HepG2 (cell line): Measurements from ENCODE around the gene QRICH2. TPM values are rescaled to one million over a fixed set of nuclear protein-coding genes. Genes with fewer than 3 reads are reported as not detected.

Experiments used
- CEBPB ChIP-seq: IDR thresholded peaks from 2 replicates; pipeline ENCODE4 v1.6.1; 2011; ENCODE audit warnings: low read depth, low read length, improper control_type of control experiment, borderline replicate concordance
- ERF ChIP-seq: IDR thresholded peaks from 2 replicates; pipeline ENCODE4 v1.6.1; 2018; ENCODE audit warnings: missing biosample characterization, missing genetic modification reagents
- FOSL2 ChIP-seq: sonication (generic); formaldehyde crosslinking; IDR thresholded peaks from 2 replicates; pipeline ENCODE4 v1.4.0; 2020; ENCODE audit warnings: missing genetic modification reagents
- FOXP1 ChIP-seq, 2 experiments: fragments of 450-650 bp in 1 of 2; IDR thresholded peaks; 2 replicates each; pipeline ENCODE4 v1.6.1; 2017 to 2018; ENCODE audit warnings: antibody characterized with exemption in 1 of 2
- HIVEP1 ChIP-seq: sonication (generic); formaldehyde crosslinking; IDR thresholded peaks from 2 replicates; pipeline ENCODE4 v1.4.0; 2020; ENCODE audit warnings: mild to moderate bottlenecking, missing genetic modification reagents
- RBM39 ChIP-seq: fragments of 200-400 bp; formaldehyde crosslinking; IDR thresholded peaks from one replicate; pipeline ENCODE4 v1.6.1; 2018; ENCODE audit warnings: antibody characterized with exemption, mild to moderate bottlenecking, low read depth, low read length; ENCODE audit not compliant: poor library complexity, severe bottlenecking
- REL ChIP-seq: sonication (generic); formaldehyde crosslinking; conservative IDR thresholded peaks from 2 replicates; pipeline ENCODE4 v1.8.0; 2022; ENCODE audit warnings: mild to moderate bottlenecking, missing genetic modification reagents, moderate library complexity
- SRSF1 ChIP-seq: fragments of 200-400 bp; formaldehyde crosslinking; optimal IDR thresholded peaks from 2 replicates; pipeline ENCODE3; 2017; ENCODE audit warnings: mild to moderate bottlenecking, low read depth, low read length, moderate library complexity
- TEAD3 ChIP-seq: optimal IDR thresholded peaks from 2 replicates; pipeline ENCODE3; 2016; ENCODE audit warnings: borderline replicate concordance
- ZNF558 ChIP-seq: sonication (generic); formaldehyde crosslinking; IDR thresholded peaks from 2 replicates; pipeline ENCODE4 v1.9.0; 2022; ENCODE audit warnings: mild to moderate bottlenecking, missing genetic modification reagents, borderline replicate concordance
- ZNF614 ChIP-seq: IDR thresholded peaks from 2 replicates; pipeline ENCODE4 v1.6.1; 2018; ENCODE audit warnings: missing biosample characterization, missing genetic modification reagents, inconsistent platforms, borderline replicate concordance
- ZNF788 ChIP-seq: sonication (generic); formaldehyde crosslinking; IDR thresholded peaks from 2 replicates; pipeline ENCODE4 v1.5.0; 2020; ENCODE audit warnings: mild to moderate bottlenecking, missing genetic modification reagents, borderline replicate concordance
- polyA plus RNA-seq, 8 experiments: library from polyadenylated mRNA; depleted of rRNA in 3 of 8; stranded (reverse) in 7 of 8; unstranded in 1 of 8; fragments of >200 nt; fragmentation: Illumina TruSeq in 4 of 8; extraction: Trizol in 4 of 8; gene quantifications; 2 replicates each; pipeline versions ENCODE4 v1.2.1 to v1.2.3, GENCODE V29; 2011 to 2016; ENCODE audit warnings: low read depth in 4 of 8, missing spikeins in 1 of 8, mixed read lengths in 1 of 8; ENCODE audit not compliant: insufficient read depth in 1 of 8
- total RNA-seq, 5 experiments: library from RNA; depleted of rRNA; stranded (reverse); fragments of >200 nt; fragmentation: Illumina TruSeq; extraction: Trizol; gene quantifications; 2 replicates each; pipeline ENCODE4 v1.2.3, GENCODE V29; 2016; ENCODE audit warnings: low read depth in 1 of 5
- TF ChIP-seq, protein P1 (sequence below): sonication (generic); formaldehyde crosslinking; IDR thresholded peaks from 2 replicates; pipeline ENCODE4 v1.4.0; 2020; ENCODE audit warnings: missing genetic modification reagents
- TF ChIP-seq, protein P2 (sequence below): sonication (generic); formaldehyde crosslinking; IDR thresholded peaks from 2 replicates; pipeline ENCODE4 v1.4.0; 2020; ENCODE audit warnings: missing genetic modification reagents, mild to moderate bottlenecking, borderline replicate concordance
- TF ChIP-seq, protein P3 (sequence below): sonication (generic); formaldehyde crosslinking; IDR thresholded peaks from 2 replicates; pipeline ENCODE4 v1.8.0; 2022; ENCODE audit warnings: missing genetic modification reagents, low read depth, mild to moderate bottlenecking, borderline replicate concordance
- TF ChIP-seq, protein P4 (sequence below): sonication (generic); formaldehyde crosslinking; IDR thresholded peaks from 2 replicates; pipeline ENCODE4 v1.8.1; 2023; ENCODE audit warnings: missing genetic modification reagents, mild to moderate bottlenecking, borderline replicate concordance

Gene QRICH2
- total and polyA plus RNA-seq, 2 of the 13 experiments (the other 11 are each of a cell fraction or from before 2014, with no cell fraction given), result 3.7 to 5.7 TPM

DNA sequence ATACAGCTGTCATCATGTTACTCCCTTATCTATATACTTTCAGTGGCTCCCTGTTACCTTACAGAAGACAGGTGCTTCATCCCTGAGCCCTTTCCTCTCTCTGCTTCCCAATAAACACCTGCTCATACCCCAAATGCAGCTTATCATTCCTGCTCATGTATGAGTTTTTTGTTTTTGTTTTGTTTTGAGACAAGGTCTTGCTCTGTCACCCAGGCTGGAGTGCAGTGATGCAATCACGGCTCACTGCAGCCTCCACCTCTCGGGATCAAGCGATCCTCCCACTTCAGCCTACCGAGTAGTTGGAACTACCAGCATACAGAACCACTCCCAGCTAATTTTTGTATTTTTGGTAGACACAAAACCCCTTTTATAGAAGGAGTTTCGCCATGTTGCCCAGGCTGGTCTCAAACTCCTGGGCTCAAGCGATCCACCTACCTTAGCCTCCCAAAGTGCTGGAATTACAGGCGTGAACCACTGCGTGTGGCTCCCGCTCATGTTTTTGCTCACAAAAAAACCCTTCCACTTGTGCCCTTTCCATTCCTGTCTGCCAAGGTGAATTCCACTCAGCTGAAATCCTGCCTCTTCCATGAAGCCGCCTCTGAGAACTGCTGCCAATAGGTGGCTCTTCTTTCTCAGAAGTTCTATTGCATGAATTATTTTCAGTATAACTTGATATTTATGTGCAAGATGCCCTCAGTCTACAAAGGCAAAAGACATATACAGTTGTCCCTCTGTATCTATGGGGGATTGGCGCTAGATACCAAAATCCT is 59.9 kb downstream of the QRICH2 start (continued):
- TF ChIP-seq, protein P1, sequence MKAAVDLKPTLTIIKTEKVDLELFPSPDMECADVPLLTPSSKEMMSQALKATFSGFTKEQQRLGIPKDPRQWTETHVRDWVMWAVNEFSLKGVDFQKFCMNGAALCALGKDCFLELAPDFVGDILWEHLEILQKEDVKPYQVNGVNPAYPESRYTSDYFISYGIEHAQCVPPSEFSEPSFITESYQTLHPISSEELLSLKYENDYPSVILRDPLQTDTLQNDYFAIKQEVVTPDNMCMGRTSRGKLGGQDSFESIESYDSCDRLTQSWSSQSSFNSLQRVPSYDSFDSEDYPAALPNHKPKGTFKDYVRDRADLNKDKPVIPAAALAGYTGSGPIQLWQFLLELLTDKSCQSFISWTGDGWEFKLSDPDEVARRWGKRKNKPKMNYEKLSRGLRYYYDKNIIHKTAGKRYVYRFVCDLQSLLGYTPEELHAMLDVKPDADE (CRISPR knock-in tag), result no peak
- TF ChIP-seq, protein P2, sequence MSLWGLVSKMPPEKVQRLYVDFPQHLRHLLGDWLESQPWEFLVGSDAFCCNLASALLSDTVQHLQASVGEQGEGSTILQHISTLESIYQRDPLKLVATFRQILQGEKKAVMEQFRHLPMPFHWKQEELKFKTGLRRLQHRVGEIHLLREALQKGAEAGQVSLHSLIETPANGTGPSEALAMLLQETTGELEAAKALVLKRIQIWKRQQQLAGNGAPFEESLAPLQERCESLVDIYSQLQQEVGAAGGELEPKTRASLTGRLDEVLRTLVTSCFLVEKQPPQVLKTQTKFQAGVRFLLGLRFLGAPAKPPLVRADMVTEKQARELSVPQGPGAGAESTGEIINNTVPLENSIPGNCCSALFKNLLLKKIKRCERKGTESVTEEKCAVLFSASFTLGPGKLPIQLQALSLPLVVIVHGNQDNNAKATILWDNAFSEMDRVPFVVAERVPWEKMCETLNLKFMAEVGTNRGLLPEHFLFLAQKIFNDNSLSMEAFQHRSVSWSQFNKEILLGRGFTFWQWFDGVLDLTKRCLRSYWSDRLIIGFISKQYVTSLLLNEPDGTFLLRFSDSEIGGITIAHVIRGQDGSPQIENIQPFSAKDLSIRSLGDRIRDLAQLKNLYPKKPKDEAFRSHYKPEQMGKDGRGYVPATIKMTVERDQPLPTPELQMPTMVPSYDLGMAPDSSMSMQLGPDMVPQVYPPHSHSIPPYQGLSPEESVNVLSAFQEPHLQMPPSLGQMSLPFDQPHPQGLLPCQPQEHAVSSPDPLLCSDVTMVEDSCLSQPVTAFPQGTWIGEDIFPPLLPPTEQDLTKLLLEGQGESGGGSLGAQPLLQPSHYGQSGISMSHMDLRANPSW (CRISPR knock-in tag), result no peak
- no peak for TF ChIP-seq REL
- no peak for TF ChIP-seq FOXP1 (IDR thresholded peaks at IDR 0.05)
- TF ChIP-seq FOXP1 (CRISPR knock-in tag; IDR thresholded peaks at IDR 0.05), result no peak
- no peak for TF ChIP-seq SRSF1
- no peak for TF ChIP-seq RBM39
- TF ChIP-seq, protein P3, sequence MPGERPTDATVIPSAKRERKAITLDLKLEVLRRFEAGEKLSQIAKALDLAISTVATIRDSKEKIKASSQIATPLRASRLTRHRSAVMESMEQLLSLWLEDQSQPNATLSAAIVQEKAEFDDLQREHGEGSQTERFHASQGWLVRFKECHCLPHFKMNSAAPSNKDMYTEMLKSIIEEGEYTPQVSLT, result no peak
- peak; percentile 18; the same call in 1 of the 2 replicates for TF ChIP-seq FOSL2
- TF ChIP-seq, protein P4, sequence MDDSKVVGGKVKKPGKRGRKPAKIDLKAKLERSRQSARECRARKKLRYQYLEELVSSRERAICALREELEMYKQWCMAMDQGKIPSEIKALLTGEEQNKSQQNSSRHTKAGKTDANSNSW (CRISPR knock-in tag), result no peak
- TF ChIP-seq ZNF558 (CRISPR knock-in tag), result no peak
- TF ChIP-seq CEBPB, result peak; percentile 83; the same call in 1 of the 2 replicates
- TF ChIP-seq ZNF788 (CRISPR knock-in tag), result peak; percentile 47; the same call in 1 of the 2 replicates
- TF ChIP-seq TEAD3 (CRISPR knock-in tag), result peak; percentile 19
- 0 out of 2 replicates have a peak, but pooled peaks have one; percentile 13 for TF ChIP-seq ERF (CRISPR knock-in tag)
- no peak for TF ChIP-seq HIVEP1 (CRISPR knock-in tag)
- peak; percentile 56; the same call in 1 of the 2 replicates for TF ChIP-seq ZNF614
